GM23338 (cell line): ENCODE measurements around the gene RAD51B. TPM values are rescaled to one million over a fixed set of nuclear protein-coding genes. Genes with fewer than 3 reads are reported as not detected.

Experiments used
- ATAC-seq: fragments of 200-7000 bp; cut with Tn5 transposase; 3 replicates; pipeline ENCODE4 v1.9.1; 2020
- DNase-seq: peaks from one replicate; pipeline ENCODE4 v3.0.0-alpha.2; 2015; ENCODE audit warnings: low spot score
- H2AFZ ChIP-seq: fragments of 200-600 bp; sonication (generic); 2 replicates; pipeline ENCODE4 v1.8.0; 2016; ENCODE audit warnings: antibody characterized with exemption, mild to moderate bottlenecking, moderate library complexity
- H3F3A ChIP-seq: fragments of 200-600 bp; sonication (generic); replicated peaks from 2 replicates; pipeline ENCODE4 v1.8.0; 2017; ENCODE audit warnings: antibody characterized with exemption, mixed run types, low read depth
- H3K27ac ChIP-seq: fragments of 200-600 bp; sonication (generic); 2 replicates; pipeline ENCODE4 v1.6.1; 2016; ENCODE audit warnings: low read depth
- H3K27me3 ChIP-seq: fragments of 200-600 bp; sonication (generic); 2 replicates; pipeline ENCODE4 v1.8.0; 2016; ENCODE audit warnings: mild to moderate bottlenecking, mixed run types, moderate library complexity; ENCODE audit not compliant: insufficient read depth
- H3K36me3 ChIP-seq: fragments of 200-600 bp; sonication (generic); 2 replicates; pipeline ENCODE4 v1.8.0; 2016; ENCODE audit warnings: mild to moderate bottlenecking; ENCODE audit not compliant: insufficient read depth
- H3K4me1 ChIP-seq: fragments of 200-600 bp; sonication (generic); 2 replicates; pipeline ENCODE4 v1.8.0; 2016; ENCODE audit warnings: mild to moderate bottlenecking, moderate library complexity; ENCODE audit not compliant: insufficient read depth
- H3K4me2 ChIP-seq: fragments of 200-600 bp; sonication (generic); 2 replicates; pipeline ENCODE4 v1.7.1; 2017; ENCODE audit warnings: mixed run types
- H3K4me3 ChIP-seq: fragments of 200-600 bp; sonication (generic); 2 replicates; pipeline ENCODE4 v1.6.1; 2016; ENCODE audit warnings: mixed run types
- H3K79me2 ChIP-seq: fragments of 200-600 bp; sonication (generic); replicated peaks from 2 replicates; pipeline ENCODE4 v1.8.0; 2017; ENCODE audit warnings: mild to moderate bottlenecking; ENCODE audit not compliant: insufficient read depth
- H3K9me2 ChIP-seq: fragments of 200-600 bp; sonication (generic); 2 replicates; pipeline ENCODE4 v1.8.0; 2017; ENCODE audit not compliant: insufficient read depth
- H4K20me1 ChIP-seq: fragments of 200-600 bp; sonication (generic); replicated peaks from 2 replicates; pipeline ENCODE4 v1.8.0; 2017; ENCODE audit warnings: mild to moderate bottlenecking; ENCODE audit not compliant: insufficient read depth
- H3K27ac Mint-ChIP-seq: 2 replicates; pipeline ENCODE4 v1.8.0; 2020; ENCODE audit warnings: inconsistent platforms, mild to moderate bottlenecking, moderate library complexity, mixed read lengths
- H3K27me3 Mint-ChIP-seq: 3 replicates; pipeline ENCODE4 v1.8.0; 2022; ENCODE audit warnings: low read depth, mild to moderate bottlenecking, moderate library complexity, mixed read lengths, inconsistent platforms; ENCODE audit not compliant: insufficient read depth, poor library complexity
- H3K36me3 Mint-ChIP-seq: 3 replicates; pipeline ENCODE4 v1.8.0; 2021; ENCODE audit warnings: low read depth, mild to moderate bottlenecking, inconsistent platforms, moderate library complexity, mixed read lengths
- H3K4me1 Mint-ChIP-seq: 3 replicates; pipeline ENCODE4 v1.8.0; 2020; ENCODE audit warnings: mild to moderate bottlenecking, inconsistent platforms, mixed read lengths
- H3K4me3 Mint-ChIP-seq: 3 replicates; pipeline ENCODE4 v1.8.0; 2021; ENCODE audit warnings: moderate library complexity, mild to moderate bottlenecking, inconsistent platforms, mixed read lengths
- H3K9me3 Mint-ChIP-seq: 3 replicates; pipeline ENCODE4 v1.8.0; 2020; ENCODE audit warnings: moderate library complexity, mild to moderate bottlenecking, inconsistent platforms, mixed read lengths
- CREB1 ChIP-seq: fragments of 250-450 bp; sonication (Bioruptor Pico); IDR thresholded peaks from 2 replicates; pipeline ENCODE4 v1.5.0; 2020; ENCODE audit warnings: low read depth, mild to moderate bottlenecking, moderate library complexity
- EZH2 ChIP-seq: fragments of 200-600 bp; sonication (generic); IDR thresholded peaks from one replicate; pipeline ENCODE4 v1.8.0; 2017; ENCODE audit warnings: antibody characterized with exemption, mild to moderate bottlenecking, low read depth; ENCODE audit not compliant: unreplicated experiment
- EZH2phosphoT487 ChIP-seq: fragments of 200-600 bp; sonication (generic); IDR thresholded peaks from one replicate; pipeline ENCODE4 v1.8.1; 2018; ENCODE audit warnings: antibody characterized with exemption; ENCODE audit not compliant: unreplicated experiment
- NANOG ChIP-seq: IDR thresholded peaks from 2 replicates; pipeline ENCODE4 v1.6.1; 2016; ENCODE audit warnings: antibody characterized with exemption, borderline replicate concordance
- POLR2AphosphoS5 ChIP-seq: IDR thresholded peaks from 2 replicates; pipeline ENCODE4 v1.6.1; 2016; ENCODE audit warnings: antibody characterized with exemption, low read depth
- STAT1 ChIP-seq: IDR thresholded peaks from one replicate; pipeline ENCODE4 v1.6.1; 2016; ENCODE audit warnings: antibody characterized with exemption; ENCODE audit not compliant: unreplicated experiment
- ZNF114 ChIP-seq: fragments of 250-450 bp; sonication (Bioruptor Pico); IDR thresholded peaks from 2 replicates; pipeline ENCODE4 v1.5.0; 2020; ENCODE audit warnings: mild to moderate bottlenecking, moderate library complexity
- ZNF331 ChIP-seq: fragments of 250-450 bp; sonication (Bioruptor Pico); IDR thresholded peaks from 2 replicates; pipeline ENCODE4 v1.5.0; 2020; ENCODE audit warnings: low read depth, mild to moderate bottlenecking, moderate library complexity
- polyA plus RNA-seq: library from polyadenylated mRNA; unstranded; fragments of >200 nt; fragmentation: Nextera tagmentation; extraction: Ambion mirVana; gene quantifications from 2 replicates; pipeline ENCODE4 v1.2.1, GENCODE V29; 2016
- total RNA-seq: library from RNA; depleted of rRNA; stranded (reverse); fragments of >200 nt; shearing (Covaris generic); gene quantifications from 2 replicates; pipeline ENCODE4 v1.2.3, GENCODE V29; 2014
- TF ChIP-seq, protein P1 (sequence below): fragments of 250-450 bp; sonication (Bioruptor Pico); IDR thresholded peaks from 2 replicates; pipeline ENCODE4 v1.5.0; 2020; ENCODE audit warnings: mild to moderate bottlenecking, moderate library complexity
- TF ChIP-seq, protein P2 (sequence below), 2 experiments: fragments of 200-600 bp in 1 of 2; sonication (generic) in 1 of 2; conservative IDR thresholded peaks; 2 replicates each; pipeline versions ENCODE4 v1.5.1 to v1.6.1; 2016 to 2017; ENCODE audit warnings: antibody characterized with exemption in 2 of 2, low read depth in 2 of 2, mild to moderate bottlenecking in 2 of 2, moderate library complexity in 1 of 2
- TF ChIP-seq, protein P3 (sequence below): IDR thresholded peaks from one replicate; pipeline ENCODE4 v1.6.1; 2018; ENCODE audit warnings: antibody characterized with exemption; ENCODE audit not compliant: unreplicated experiment
- TF ChIP-seq, protein P4 (sequence below): IDR thresholded peaks from 2 replicates; pipeline ENCODE4 v1.6.1; 2016; ENCODE audit warnings: antibody characterized with exemption

The RAD51B gene
- total and polyA plus RNA-seq, 2 experiments from 2014 or later, result 15.7 to 29.1 TPM

DNA sequence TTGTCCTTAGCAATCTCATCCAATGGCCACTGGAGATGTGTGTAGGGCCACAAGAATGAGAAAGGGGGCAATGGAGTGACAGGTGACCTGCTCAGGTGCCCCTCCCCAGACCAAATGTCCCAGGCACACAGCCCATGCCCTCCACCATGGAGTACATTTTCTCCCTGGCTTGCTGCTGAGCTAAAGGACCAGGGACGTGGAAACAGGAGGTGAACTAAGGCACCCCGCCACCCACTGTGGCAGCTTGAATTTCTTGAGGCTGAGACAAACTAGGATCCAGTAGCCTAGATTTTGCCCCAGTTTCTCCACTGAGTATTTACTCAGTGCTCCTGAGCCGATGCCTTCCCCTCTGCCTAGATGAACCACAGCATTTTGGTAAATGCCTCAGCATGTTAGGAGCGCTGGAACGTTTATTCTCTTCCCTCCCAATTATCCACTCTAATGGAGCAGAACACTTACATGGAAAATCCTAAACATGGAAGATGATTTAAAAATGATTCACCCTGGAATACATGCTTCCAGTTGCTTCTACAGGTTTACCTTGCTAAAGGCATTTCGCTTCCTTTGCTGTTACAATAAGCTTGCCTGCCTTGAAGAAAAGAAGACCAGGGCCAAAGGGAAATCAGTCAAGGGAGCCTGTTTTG lies 775.3 kb downstream of the RAD51B start:
- TF ChIP-seq ZNF114 (CRISPR knock-in tag), result no peak
- no peak for TF ChIP-seq NANOG
- TF ChIP-seq, protein P1, sequence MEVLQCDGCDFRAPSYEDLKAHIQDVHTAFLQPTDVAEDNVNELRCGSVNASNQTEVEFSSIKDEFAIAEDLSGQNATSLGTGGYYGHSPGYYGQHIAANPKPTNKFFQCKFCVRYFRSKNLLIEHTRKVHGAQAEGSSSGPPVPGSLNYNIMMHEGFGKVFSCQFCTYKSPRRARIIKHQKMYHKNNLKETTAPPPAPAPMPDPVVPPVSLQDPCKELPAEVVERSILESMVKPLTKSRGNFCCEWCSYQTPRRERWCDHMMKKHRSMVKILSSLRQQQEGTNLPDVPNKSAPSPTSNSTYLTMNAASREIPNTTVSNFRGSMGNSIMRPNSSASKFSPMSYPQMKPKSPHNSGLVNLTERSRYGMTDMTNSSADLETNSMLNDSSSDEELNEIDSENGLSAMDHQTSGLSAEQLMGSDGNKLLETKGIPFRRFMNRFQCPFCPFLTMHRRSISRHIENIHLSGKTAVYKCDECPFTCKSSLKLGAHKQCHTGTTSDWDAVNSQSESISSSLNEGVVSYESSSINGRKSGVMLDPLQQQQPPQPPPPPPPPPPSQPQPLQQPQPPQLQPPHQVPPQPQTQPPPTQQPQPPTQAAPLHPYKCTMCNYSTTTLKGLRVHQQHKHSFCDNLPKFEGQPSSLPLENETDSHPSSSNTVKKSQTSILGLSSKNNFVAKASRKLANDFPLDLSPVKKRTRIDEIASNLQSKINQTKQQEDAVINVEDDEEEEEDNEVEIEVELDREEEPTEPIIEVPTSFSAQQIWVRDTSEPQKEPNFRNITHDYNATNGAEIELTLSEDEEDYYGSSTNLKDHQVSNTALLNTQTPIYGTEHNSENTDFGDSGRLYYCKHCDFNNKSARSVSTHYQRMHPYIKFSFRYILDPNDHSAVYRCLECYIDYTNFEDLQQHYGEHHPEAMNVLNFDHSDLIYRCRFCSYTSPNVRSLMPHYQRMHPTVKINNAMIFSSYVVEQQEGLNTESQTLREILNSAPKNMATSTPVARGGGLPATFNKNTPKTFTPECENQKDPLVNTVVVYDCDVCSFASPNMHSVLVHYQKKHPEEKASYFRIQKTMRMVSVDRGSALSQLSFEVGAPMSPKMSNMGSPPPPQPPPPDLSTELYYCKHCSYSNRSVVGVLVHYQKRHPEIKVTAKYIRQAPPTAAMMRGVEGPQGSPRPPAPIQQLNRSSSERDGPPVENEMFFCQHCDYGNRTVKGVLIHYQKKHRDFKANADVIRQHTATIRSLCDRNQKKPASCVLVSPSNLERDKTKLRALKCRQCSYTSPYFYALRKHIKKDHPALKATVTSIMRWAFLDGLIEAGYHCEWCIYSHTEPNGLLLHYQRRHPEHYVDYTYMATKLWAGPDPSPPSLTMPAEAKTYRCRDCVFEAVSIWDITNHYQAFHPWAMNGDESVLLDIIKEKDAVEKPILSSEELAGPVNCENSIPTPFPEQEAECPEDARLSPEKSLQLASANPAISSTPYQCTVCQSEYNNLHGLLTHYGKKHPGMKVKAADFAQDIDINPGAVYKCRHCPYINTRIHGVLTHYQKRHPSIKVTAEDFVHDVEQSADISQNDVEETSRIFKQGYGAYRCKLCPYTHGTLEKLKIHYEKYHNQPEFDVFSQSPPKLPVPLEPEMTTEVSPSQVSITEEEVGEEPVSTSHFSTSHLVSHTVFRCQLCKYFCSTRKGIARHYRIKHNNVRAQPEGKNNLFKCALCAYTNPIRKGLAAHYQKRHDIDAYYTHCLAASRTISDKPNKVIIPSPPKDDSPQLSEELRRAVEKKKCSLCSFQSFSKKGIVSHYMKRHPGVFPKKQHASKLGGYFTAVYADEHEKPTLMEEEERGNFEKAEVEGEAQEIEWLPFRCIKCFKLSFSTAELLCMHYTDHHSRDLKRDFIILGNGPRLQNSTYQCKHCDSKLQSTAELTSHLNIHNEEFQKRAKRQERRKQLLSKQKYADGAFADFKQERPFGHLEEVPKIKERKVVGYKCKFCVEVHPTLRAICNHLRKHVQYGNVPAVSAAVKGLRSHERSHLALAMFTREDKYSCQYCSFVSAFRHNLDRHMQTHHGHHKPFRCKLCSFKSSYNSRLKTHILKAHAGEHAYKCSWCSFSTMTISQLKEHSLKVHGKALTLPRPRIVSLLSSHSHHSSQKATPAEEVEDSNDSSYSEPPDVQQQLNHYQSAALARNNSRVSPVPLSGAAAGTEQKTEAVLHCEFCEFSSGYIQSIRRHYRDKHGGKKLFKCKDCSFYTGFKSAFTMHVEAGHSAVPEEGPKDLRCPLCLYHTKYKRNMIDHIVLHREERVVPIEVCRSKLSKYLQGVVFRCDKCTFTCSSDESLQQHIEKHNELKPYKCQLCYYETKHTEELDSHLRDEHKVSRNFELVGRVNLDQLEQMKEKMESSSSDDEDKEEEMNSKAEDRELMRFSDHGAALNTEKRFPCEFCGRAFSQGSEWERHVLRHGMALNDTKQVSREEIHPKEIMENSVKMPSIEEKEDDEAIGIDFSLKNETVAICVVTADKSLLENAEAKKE, result no peak
- TF ChIP-seq POLR2AphosphoS5, result no peak
- TF ChIP-seq STAT1, result no peak
- TF ChIP-seq, protein P2, sequence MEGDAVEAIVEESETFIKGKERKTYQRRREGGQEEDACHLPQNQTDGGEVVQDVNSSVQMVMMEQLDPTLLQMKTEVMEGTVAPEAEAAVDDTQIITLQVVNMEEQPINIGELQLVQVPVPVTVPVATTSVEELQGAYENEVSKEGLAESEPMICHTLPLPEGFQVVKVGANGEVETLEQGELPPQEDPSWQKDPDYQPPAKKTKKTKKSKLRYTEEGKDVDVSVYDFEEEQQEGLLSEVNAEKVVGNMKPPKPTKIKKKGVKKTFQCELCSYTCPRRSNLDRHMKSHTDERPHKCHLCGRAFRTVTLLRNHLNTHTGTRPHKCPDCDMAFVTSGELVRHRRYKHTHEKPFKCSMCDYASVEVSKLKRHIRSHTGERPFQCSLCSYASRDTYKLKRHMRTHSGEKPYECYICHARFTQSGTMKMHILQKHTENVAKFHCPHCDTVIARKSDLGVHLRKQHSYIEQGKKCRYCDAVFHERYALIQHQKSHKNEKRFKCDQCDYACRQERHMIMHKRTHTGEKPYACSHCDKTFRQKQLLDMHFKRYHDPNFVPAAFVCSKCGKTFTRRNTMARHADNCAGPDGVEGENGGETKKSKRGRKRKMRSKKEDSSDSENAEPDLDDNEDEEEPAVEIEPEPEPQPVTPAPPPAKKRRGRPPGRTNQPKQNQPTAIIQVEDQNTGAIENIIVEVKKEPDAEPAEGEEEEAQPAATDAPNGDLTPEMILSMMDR (conservative IDR thresholded peaks at IDR 0.05; ENCODE audit: low read depth in 2 of 2), result no peak
- TF ChIP-seq EZH2, result no peak
- no peak for TF ChIP-seq ZNF331
- no peak for TF ChIP-seq CREB1 (CRISPR knock-in tag)
- TF ChIP-seq, protein P3, sequence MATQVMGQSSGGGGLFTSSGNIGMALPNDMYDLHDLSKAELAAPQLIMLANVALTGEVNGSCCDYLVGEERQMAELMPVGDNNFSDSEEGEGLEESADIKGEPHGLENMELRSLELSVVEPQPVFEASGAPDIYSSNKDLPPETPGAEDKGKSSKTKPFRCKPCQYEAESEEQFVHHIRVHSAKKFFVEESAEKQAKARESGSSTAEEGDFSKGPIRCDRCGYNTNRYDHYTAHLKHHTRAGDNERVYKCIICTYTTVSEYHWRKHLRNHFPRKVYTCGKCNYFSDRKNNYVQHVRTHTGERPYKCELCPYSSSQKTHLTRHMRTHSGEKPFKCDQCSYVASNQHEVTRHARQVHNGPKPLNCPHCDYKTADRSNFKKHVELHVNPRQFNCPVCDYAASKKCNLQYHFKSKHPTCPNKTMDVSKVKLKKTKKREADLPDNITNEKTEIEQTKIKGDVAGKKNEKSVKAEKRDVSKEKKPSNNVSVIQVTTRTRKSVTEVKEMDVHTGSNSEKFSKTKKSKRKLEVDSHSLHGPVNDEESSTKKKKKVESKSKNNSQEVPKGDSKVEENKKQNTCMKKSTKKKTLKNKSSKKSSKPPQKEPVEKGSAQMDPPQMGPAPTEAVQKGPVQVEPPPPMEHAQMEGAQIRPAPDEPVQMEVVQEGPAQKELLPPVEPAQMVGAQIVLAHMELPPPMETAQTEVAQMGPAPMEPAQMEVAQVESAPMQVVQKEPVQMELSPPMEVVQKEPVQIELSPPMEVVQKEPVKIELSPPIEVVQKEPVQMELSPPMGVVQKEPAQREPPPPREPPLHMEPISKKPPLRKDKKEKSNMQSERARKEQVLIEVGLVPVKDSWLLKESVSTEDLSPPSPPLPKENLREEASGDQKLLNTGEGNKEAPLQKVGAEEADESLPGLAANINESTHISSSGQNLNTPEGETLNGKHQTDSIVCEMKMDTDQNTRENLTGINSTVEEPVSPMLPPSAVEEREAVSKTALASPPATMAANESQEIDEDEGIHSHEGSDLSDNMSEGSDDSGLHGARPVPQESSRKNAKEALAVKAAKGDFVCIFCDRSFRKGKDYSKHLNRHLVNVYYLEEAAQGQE, result no peak
- TF ChIP-seq, protein P4, sequence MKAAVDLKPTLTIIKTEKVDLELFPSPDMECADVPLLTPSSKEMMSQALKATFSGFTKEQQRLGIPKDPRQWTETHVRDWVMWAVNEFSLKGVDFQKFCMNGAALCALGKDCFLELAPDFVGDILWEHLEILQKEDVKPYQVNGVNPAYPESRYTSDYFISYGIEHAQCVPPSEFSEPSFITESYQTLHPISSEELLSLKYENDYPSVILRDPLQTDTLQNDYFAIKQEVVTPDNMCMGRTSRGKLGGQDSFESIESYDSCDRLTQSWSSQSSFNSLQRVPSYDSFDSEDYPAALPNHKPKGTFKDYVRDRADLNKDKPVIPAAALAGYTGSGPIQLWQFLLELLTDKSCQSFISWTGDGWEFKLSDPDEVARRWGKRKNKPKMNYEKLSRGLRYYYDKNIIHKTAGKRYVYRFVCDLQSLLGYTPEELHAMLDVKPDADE, result no peak
- no peak for TF ChIP-seq EZH2phosphoT487

More for the DNA sequence above, 775.3 kb downstream of the RAD51B start:
- Mint-ChIP-seq H3K27ac (no peak overlapping the region), H3K27me3 (peaks cover 7% of the 10 kb centered on the region), H3K9me3 (peaks cover 2% of the 10 kb centered on the region; the same call in 1 of the 3 replicates), H3K36me3 (no peaks in the 10 kb centered on the region), H3K4me1 (peaks cover 36% of the 10 kb centered on the region), H3K4me3 (no peak overlapping the region)
- H3K27me3 ChIP-seq, result no peaks in the 10 kb centered on the region
- H3K27ac ChIP-seq, result no peak overlapping the region
- ATAC-seq (no peak), DNase-seq (no peak)
- H3F3A ChIP-seq, result no peaks in the 10 kb centered on the region
- H3K4me3 ChIP-seq, result no peak overlapping the region
- H3K36me3 ChIP-seq, result no peaks in the 10 kb centered on the region
- H3K4me2 ChIP-seq, result no peak overlapping the region; the same call in 1 of the 2 replicates
- H3K79me2 ChIP-seq, result no peaks in the 10 kb centered on the region
- H2AFZ ChIP-seq, result no peak overlapping the region
- H4K20me1 ChIP-seq, result no peaks in the 10 kb centered on the region
- H3K4me1 ChIP-seq, result peaks cover 10% of the 10 kb centered on the region
- peaks cover 14% of the 10 kb centered on the region for H3K9me2 ChIP-seq
